Measurements from ENCODE around the gene MYMX.
"Not testable (repeated sequence)": the region's sequence is repeated elsewhere in the genome, so short reads cannot be mapped to it uniquely, and the experiment has no call there.

Gene MYMX

DNA sequence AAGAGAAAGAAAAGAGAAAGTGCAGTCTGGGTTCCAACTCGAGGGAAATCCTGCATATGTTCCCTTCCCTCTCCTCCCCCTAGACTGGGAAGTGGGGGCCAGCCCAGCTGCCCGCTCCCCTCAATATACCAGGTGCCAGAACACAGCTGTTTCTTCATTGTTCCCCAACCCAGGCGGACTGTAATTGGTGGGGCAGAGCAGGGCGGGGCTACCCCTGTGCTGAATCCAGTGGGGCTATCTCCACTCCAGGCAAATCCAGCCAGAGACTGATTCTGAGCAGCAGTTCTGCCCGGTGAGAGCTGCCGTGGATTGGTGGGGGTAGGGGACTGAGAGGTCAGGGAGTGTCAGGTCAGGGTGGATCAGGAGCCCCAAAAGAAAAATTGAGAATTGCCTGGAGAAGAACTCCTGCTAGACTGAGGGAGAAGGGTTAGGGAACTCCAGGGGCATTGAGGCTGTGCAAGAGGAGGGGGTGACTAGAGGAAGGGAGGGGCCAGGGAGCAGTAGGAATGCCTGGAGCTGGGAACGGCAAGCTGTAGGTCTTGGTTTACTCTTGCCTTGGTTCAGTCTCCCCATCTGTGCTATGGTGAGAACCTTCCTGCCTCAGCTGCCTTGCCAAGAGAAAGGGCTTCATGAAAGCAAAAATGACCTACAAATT, at the start of gene MYMX:
Gene MYMX (plus strand): TSS at position 250 of the 655 bp plus-strand sequence. CDS start 546 bp downstream, outside the sequence.
- DNase-seq: no peak

DNA sequence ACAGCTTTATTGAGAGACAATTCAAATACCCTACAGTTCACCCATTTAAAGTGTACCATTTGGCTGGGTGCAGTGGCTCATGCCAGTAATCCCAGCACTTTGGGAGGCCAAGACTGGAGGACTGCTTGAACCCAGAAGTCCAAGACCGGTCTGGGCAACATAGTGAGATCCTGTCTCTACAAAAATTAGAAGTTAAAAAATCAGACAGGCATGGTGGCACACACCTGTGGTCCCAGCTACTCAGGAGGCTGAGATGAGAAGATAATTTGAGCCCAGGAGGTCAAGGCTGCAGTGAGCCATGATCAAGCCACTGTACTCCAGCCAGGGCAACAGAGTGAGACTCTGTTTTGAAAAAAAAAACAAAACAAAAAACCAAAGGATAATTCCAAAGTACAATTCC, 49.2 kb upstream of the MYMX start:
- DNase-seq: no peak

DNA sequence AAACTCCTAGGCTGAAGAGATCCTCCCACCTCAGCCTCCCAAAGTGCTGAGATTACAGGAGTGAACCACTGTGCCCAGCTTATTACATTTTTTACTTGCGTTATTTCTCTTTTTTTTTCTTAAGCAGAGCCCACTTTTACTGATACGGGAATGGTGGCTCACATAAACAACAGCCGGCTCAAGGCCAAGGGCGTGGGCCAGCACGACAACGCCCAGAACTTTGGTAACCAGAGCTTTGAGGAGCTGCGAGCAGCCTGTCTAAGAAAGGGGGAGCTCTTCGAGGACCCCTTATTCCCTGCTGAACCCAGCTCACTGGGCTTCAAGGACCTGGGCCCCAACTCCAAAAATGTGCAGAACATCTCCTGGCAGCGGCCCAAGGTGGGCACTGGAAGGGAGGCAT, 47.6 kb upstream of the MYMX start:
- no peak for DNase-seq

DNA sequence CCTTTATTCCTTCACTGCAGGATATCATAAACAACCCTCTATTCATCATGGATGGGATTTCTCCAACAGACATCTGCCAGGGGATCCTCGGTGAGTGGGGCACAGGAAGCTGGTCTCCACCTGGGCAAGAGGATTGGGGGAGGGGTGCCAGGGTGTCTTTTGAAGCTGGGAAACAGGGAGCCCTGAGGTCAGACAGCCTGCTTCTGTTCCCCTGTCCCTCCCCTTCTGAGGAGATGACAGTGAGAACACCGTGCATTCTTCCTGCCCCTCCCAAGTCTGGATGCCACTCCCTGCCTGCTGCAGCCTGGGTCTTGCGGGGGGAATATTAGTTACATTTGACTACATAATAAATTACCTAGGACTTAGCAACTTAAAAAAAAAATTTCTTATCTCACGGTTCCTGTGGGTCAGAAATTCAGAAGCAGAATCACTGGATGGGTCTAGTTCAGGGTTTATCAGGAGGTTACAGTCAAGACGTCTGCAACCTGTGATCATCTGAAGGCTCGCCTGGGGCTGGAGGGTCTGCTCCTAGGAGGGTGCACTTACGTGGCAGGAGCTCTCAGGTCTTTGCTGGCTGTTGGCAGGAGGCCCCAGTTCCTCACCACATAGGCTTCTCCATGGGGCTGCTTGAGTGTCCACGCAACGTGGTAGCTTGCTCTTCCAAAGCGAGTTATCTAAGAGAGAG, 46.7 kb upstream of the MYMX start:
- DNase-seq: no peak

DNA sequence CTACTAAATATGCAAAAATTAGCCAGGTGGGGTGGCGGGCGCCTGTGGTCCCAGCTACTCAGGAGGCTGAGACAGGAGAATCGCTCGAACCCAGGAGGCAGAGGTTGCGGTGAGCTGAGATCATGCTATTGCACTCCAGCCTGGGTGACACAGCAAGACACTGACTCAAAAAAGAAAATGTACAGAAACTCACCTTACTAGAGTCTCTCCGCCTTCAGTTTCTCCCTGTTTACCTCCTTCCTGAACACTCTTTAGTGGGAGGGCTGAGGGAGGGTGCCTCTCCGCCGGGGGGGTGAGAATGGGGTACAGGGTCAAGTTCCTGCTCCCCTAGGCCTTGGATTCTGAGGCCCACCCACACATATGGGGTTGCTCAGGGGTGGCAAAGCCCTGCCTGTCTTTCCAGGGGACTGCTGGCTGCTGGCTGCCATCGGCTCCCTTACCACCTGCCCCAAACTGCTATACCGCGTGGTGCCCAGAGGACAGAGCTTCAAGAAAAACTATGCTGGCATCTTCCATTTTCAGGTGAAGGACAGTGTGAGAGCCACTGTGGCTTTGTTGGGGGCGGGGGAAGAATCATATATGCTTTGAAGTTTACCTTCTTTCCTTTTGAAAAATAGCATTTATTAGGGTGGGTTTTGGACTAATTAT, 44.7 kb upstream of the MYMX start:
- DNase-seq: no peak

DNA sequence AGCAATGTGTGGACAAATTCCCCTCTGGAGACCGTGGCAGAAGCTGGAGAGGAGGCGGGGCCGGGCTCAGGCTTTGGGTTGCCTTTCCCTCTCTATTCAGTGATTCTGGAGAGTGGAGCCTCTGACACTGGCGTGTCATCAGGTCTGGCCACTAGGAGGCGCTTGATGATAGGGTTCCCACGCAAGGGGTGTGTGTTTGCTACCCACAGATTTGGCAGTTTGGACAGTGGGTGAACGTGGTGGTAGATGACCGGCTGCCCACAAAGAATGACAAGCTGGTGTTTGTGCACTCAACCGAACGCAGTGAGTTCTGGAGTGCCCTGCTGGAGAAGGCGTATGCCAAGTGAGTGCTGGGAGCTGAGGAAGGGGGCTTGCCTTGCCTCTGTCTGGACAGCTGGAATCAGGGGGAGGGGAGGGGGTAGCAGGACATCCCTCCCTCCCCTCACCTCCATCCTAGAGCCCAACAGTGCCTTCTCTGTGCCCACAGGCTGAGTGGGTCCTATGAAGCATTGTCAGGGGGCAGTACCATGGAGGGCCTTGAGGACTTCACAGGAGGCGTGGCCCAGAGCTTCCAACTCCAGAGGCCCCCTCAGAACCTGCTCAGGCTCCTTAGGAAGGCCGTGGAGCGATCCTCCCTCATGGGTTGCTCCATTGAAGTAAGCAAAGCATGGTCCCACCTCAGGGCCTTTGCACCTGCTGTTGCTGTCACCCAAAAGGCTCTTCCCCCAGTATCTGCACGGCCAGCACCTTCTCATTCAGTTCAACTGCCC, 43.8 kb upstream of the MYMX start:
- DNase-seq: peak; percentile 54

DNA sequence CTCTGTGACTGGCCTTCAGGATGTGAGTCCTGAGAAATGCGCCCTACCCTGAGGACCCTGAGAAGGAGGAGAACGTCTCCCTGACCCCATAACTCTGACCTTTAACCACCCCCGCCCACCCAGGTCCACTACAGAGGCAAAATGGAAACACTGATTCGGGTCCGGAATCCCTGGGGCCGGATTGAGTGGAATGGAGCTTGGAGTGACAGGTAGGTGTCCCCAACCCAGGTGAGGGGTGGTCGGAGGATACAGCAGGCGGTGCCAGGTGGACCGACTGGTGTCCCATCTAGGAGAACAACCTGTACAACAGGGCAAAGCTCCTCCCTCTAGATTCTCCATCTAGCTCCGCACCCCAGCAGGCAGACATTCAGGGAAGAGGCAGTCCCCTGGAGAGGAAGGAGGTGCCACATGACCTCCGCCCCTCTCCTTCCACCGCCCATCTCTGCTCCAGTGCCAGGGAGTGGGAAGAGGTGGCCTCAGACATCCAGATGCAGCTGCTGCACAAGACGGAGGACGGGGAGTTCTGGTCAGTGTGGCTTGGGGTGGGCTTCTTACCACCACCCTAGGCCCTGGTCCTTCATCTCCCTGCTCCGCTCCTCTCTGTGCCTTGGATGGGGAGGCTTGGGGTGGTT, 40.5 kb upstream of the MYMX start:
- DNase-seq: no peak

DNA sequence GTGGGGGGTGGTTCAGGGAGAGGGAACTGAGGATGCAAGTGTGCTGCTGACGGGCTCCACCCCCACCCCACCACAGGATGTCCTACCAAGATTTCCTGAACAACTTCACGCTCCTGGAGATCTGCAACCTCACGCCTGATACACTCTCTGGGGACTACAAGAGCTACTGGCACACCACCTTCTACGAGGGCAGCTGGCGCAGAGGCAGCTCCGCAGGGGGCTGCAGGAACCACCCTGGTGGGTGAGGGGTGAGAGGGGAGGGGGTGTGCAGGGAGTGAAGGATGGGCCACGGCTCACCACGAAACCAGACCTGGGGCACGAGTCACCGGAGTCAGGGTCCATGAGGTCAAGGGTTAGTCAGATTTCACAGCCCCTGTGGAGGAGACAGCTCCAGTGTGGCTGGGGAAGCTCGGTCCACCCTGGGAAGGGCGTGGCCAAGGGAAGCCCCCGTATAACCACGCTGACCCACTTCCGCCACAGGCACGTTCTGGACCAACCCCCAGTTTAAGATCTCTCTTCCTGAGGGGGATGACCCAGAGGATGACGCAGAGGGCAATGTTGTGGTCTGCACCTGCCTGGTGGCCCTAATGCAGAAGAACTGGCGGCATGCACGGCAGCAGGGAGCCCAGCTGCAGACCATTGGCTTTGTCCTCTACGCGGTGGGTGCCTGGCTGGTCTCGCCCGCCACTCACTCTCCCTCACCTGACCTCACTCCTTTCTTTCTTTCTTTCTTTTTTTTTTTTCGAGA, 39.8 kb upstream of the MYMX start:
- no peak for DNase-seq

DNA sequence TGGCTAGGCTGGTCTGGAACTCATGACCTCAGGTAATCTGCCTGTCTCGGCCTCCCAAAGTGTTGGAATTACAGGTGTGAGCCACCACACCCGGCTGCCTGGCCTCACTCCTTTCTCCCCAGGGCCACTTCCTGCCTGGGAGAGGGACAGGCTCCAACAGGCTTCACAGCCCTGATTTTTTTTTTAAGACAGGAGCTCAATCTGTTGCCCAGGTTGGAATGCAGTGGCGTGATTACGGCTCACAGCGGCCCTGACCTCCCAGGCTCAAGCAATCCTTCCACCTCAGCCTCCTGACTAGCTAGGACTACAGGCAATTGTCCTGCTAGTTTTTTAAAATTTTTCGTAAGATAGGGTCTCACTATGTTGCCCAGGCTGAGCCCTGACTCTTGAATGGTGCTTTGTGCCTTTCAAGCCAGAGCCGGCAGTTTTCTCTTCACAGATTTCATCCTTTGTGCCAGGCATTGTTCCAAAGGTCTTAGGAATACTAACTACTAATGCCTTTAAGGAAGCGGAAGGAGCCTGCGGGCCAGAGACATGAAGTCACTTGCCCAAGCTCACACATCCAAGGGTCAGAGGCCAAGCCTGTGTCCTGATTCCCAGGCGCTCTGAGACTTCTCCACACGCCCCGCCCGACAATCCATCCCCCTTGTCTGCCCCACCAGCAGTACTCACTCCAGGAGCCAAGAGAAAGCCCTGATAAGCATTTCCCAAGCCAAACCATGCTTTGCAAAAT, 38.9 kb upstream of the MYMX start:
- no peak for DNase-seq

DNA sequence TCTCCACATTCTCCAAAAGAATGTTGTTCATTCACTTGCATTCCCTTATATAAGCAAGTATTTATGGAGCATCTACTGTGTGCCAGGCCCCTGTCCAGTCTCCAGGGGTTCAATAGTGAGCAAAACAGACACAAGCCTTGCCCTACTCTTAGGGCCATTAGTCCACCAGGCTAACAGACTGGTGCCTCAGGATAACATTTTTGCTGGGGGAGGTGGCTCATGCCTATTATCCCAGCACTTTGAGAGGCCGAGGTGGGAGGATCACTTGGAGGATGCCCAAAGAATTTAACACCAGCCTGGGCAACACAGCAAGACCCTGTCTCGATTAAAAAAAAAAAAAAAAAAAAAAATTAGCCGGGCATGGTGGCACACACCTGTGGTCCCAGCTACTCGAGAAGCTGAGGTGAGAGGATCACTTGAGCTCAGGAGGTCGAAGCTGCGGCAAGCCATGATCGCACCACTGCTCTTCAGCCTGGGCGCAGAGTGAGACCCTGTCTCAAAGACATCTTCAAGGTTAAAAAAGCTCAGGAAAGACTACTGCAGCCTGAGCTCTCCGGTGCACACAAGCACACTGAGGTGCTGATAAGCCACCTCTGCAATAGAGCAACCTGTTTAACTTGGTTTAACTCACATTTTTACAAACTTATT, 38.2 kb upstream of the MYMX start:
- DNase-seq: no peak

DNA sequence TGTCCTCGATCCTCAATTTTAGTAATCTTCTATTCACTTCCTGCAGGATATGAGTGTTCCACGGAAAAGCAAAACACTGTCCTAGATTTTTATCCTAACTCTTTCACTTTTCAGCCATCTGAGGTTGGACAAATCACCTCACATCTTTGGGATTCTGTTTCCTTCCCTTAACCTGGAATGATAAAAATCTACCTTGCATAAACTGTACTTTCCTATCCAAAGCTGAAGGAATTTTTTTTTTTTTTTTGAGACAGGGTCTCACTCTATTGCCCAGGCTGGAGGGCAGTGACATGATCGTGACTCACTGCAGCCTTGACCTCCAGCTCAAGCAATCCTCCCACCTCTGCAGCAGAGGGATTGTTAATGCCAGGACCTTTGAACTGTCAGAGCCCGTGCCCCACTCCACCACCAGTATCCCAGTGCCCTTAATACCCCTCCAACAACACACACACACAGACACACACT, 37.6 kb upstream of the MYMX start:
- no peak for DNase-seq

DNA sequence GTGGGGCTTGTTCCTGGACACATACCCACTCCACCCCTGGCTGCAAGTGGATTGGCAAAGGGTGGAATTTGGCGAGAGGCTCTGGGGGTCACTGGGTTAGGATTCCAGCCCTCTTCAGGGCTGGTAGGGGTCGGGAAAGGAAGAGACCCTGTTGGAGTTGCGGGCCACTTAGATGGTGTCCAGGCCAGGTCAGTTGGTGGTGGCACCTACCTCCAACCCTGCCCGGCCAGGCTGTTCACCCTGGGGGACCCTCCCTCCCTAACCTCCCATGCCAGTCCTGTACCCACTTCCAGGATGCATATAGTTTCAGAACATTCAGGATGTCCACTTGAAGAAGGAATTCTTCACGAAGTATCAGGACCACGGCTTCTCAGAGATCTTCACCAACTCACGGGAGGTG, 37.1 kb upstream of the MYMX start:
- DNase-seq: no peak

DNA sequence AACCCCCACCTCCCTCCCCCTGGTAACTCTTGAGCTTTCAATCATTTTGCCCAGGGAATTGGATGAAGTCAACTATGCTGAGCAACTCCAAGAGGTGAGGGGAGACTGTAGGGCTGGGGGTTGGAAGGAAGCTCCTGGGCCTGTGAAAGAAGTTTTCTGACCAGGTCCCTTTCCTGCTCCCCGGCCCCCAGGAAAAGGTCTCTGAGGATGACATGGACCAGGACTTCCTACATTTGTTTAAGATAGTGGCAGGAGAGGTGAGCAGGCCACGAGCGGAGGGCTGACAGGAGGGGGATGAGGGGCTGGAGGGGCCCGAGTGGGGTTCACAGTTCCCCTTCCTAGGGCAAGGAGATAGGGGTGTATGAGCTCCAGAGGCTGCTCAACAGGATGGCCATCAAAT, 36.3 kb upstream of the MYMX start:
- DNase-seq: no peak

DNA sequence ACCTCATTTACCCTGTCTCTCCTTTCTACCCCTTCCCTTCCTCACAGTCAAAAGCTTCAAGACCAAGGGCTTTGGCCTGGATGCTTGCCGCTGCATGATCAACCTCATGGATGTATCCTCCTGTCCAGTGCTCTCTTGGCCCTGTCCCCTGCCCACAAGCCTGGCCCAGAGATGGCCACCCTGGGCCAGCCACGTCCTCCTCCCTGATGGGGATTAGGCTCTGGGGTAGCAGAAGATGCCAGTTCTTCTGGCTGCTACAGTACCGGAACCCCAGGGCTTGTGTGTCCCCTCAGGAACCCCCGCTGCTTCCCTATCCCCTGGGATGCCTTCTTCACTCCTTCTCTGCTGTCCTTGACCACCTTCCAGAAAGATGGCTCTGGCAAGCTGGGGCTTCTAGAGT, 35.8 kb upstream of the MYMX start:
- no peak for DNase-seq

DNA sequence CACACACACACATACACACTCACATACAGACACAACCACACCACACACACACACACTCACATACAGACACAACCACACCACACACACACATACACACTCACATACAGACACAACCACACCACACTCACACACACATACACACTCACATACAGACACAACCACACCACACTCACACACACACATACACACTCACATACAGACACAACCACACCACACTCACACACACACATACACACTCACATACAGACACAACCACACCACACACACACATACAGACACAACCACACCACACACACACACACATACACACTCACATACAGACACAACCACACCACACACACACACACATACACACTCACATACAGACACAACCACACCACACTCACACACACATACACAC, 34.9 kb upstream of the MYMX start:
- not testable (repeated sequence) for DNase-seq

DNA sequence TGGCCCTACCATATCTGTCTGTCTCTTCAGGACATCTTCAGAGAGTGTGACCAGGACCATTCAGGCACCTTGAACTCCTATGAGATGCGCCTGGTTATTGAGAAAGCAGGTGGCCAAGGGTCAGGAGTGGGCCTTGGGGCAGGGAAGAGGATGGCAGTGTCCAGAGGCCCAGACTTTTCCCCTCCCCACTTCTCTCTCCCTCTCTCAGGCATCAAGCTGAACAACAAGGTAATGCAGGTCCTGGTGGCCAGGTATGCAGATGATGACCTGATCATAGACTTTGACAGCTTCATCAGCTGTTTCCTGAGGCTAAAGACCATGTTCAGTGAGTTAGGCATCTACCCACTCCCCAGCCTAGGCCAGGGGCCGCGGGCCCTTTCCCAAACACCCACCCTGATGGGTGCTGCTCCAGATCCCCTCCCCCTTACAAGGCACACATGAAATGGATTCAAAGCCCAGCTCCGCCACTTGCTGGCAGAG, 33.8 kb upstream of the MYMX start:
- DNase-seq: no peak

DNA sequence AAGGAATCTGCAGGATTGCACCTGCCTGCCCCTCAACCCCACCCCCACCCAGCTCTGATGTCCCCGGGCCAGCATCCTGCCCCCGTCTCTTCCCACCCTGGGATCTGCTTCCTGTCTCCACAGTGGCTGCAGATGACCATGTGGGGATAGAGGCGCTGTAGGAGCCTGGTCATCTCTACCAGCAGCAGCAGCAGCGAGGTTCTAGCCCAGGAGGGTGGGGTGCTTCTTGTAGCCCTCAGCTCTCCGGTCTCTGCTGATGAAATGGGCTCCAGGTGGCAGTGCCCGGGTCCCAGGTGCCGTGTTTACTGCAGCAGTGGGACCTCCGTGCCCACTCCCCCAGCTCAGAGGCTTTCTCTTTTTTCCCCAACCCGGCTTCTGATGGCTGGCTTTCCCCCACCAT, 32.9 kb upstream of the MYMX start:
- no peak for DNase-seq

DNA sequence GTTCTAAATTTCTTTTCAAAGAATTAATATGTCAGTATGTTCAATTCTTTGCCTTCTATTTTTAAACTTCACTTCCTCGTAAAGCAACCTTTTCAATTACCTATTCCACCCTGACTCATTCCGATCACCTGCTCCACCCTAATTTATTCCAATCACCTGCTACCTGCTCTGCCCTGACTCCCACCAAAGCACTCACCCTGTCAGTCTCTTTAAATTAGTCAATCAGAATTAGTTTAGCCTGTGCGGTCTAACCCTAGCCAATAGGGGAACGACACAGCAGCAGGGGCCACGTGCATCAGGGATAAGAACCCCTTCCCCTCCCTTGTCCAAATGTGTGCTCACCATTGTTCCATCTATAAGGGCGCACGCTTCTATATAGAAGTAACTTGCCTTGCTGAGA, 31.4 kb upstream of the MYMX start:
- DNase-seq: not testable (repeated sequence)

DNA sequence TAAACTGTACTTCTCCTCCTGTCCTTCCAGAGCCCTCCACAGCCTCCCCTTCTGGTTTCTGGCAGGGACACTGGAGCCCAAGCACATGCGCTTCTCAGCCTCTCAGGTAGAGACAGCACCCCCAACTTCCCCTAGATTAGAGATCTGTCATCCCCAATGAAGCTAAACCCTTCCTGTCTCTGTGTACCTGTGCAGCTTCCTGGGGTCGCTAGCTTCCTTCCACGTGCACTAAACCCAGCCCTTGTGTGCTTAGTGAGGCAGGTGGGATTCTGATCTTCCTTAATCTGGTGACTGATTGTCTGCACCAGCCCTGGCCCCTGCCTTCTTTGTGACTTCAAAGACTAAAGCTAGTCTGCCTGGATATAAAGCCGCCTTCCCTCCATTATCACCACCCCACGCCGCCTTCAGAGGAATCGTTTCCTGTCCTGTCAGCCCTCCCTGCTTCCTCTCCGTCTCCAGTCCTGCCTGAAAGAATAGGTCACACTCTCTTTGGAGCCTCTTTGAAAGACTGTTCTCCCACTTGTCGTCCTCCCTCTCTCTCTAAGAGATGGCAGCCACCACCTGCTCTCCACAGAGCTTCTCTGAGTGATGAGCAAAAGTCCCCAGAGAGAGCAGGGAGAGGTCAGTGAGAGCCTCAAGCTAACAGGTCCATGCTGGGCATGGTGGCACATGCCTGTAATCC, 30.6 kb upstream of the MYMX start:
- DNase-seq: no peak

DNA sequence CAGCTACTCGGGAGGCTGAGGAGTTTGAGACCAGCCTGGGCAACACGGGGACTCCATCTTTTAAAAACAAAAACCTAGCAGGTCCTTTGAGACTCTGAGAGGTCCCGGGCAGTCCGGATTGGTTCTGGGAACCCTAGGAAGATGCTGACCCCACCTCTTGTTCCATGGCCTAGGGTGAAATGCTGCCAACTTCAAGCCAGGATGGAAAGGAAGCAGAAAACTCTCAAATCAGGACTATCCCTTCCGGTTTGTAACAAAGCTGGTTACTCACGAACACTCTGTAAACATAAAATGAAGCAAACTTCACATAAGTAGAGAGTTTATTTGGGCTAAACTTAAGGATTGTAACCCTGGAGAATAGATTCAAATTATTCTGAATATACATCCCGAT, 30.1 kb upstream of the MYMX start:
- no peak for DNase-seq
